IMR-90 (cell line): ENCODE measurements around the gene MAP2K2. TPM values are rescaled to one million over a fixed set of nuclear protein-coding genes. Genes with fewer than 3 reads are reported as not detected.

ENCODE experiments used
- ATAC-seq: fragments of 200-7000 bp; cut with Tn5 transposase; 2 replicates; pipeline ENCODE4 v1.9.1; 2020; ENCODE audit warnings: low read depth, mild to moderate bottlenecking, moderate library complexity
- BruUV-seq: library from RNA; stranded (reverse); fragments of 400-500 nt; replicated peaks from 2 replicates; lab custom pipeline; 2021; lab: Mats Ljungman, UMichigan
- CTCF ChIA-PET: fragments of 300-600 bp; formaldehyde crosslinking; extraction: SDS; loops from one replicate; lab custom pipeline; 2021; ENCODE audit warnings: antibody characterized with exemption; lab: Yijun Ruan, JAX
- POLR2A ChIA-PET: fragments of 300-600 bp; sonication (Branson Sonifier 250); formaldehyde crosslinking; loops from one replicate; lab custom pipeline; 2022; ENCODE audit warnings: antibody characterized with exemption; ENCODE audit not compliant: unreplicated experiment; lab: Charles Lee
- DNase-seq: peaks from one replicate; pipeline ENCODE4 v3.0.0; 2013
- H2AFZ ChIP-seq: replicated peaks from 2 replicates; pipeline ENCODE3; 2013; ENCODE audit warnings: low read length, mild to moderate bottlenecking; ENCODE audit not compliant: poor library complexity
- H2AK5ac ChIP-seq: 2 replicates; pipeline ENCODE4 v1.6.1; 2013; ENCODE audit warnings: low read depth, low read length, inconsistent platforms
- H2AK9ac ChIP-seq: replicated peaks from 2 replicates; pipeline ENCODE3; 2013; ENCODE audit warnings: mild to moderate bottlenecking, low read depth, low read length, moderate library complexity; ENCODE audit not compliant: poor library complexity
- H2BK120ac ChIP-seq: 2 replicates; pipeline ENCODE4 v1.6.1; 2013; ENCODE audit warnings: low read depth, low read length, inconsistent platforms
- H2BK15ac ChIP-seq: 3 replicates; pipeline ENCODE4 v1.6.1; 2013; ENCODE audit warnings: low read depth, low read length, inconsistent platforms
- H2BK20ac ChIP-seq: 2 replicates; pipeline ENCODE4 v1.6.1; 2013; ENCODE audit warnings: low read depth, mild to moderate bottlenecking, inconsistent platforms, low read length, moderate library complexity
- H2BK5ac ChIP-seq: 2 replicates; pipeline ENCODE4 v1.6.1; 2013; ENCODE audit warnings: mild to moderate bottlenecking, low read depth, low read length, inconsistent platforms; ENCODE audit not compliant: poor library complexity, severe bottlenecking
- H3K14ac ChIP-seq: replicated peaks from 2 replicates; pipeline ENCODE4 v1.6.1; 2013; ENCODE audit warnings: low read depth, low read length, inconsistent platforms
- H3K18ac ChIP-seq: 2 replicates; pipeline ENCODE4 v1.6.1; 2013; ENCODE audit warnings: low read depth, low read length, control low read depth
- H3K23ac ChIP-seq: 2 replicates; pipeline ENCODE4 v1.6.1; 2013; ENCODE audit warnings: low read depth, low read length, inconsistent platforms
- H3K27ac ChIP-seq: 2 replicates; pipeline ENCODE4 v1.5.1; 2013; ENCODE audit warnings: mild to moderate bottlenecking, control low read depth, low read length; ENCODE audit not compliant: insufficient read depth
- H3K27me3 ChIP-seq: 2 replicates; pipeline ENCODE4 v1.6.1; 2013; ENCODE audit warnings: low read length; ENCODE audit not compliant: control insufficient read depth, insufficient read depth
- H3K36me3 ChIP-seq: 2 replicates; pipeline ENCODE4 v1.6.1; 2013; ENCODE audit warnings: low read length, mixed read lengths; ENCODE audit not compliant: control insufficient read depth, insufficient read depth
- H3K4ac ChIP-seq: 2 replicates; pipeline ENCODE4 v1.6.1; 2013; ENCODE audit warnings: low read depth, low read length, inconsistent platforms
- H3K4me1 ChIP-seq: 2 replicates; pipeline ENCODE4 v1.6.1; 2013; ENCODE audit warnings: low read length, mixed read lengths; ENCODE audit not compliant: control insufficient read depth, insufficient read depth
- H3K4me2 ChIP-seq: 2 replicates; pipeline ENCODE4 v1.6.1; 2013; ENCODE audit warnings: low read depth, mild to moderate bottlenecking, control low read depth, low read length, moderate library complexity
- H3K4me3 ChIP-seq: 2 replicates; pipeline ENCODE4 v1.5.1; 2013; ENCODE audit warnings: low read depth, mild to moderate bottlenecking, control low read depth, low read length, moderate library complexity; ENCODE audit not compliant: insufficient read depth
- H3K56ac ChIP-seq: 2 replicates; pipeline ENCODE4 v1.6.1; 2013; ENCODE audit warnings: low read length, inconsistent platforms; ENCODE audit not compliant: insufficient read depth; ENCODE audit errors: extremely low read depth
- H3K79me1 ChIP-seq, 2 experiments: 2 replicates each; pipeline ENCODE4 v1.6.1; 2013; ENCODE audit warnings: low read length in 2 of 2, inconsistent platforms in 1 of 2, low read depth in 1 of 2
- H3K9ac ChIP-seq: 2 replicates; pipeline ENCODE4 v1.6.1; 2013; ENCODE audit warnings: low read depth, low read length, control low read depth
- H3K9me1 ChIP-seq: 2 replicates; pipeline ENCODE4 v1.6.1; 2013; ENCODE audit warnings: low read length, inconsistent platforms; ENCODE audit not compliant: insufficient read depth
- H3K9me3 ChIP-seq: 2 replicates; pipeline ENCODE4 v1.6.1; 2013; ENCODE audit warnings: low read length; ENCODE audit not compliant: control insufficient read depth, insufficient read depth
- H4K20me1 ChIP-seq: 2 replicates; pipeline ENCODE4 v1.6.1; 2013; ENCODE audit warnings: low read length, inconsistent platforms; ENCODE audit not compliant: insufficient read depth
- H4K5ac ChIP-seq: 2 replicates; pipeline ENCODE4 v1.6.1; 2013; ENCODE audit warnings: mild to moderate bottlenecking, low read depth, low read length, control low read depth
- H4K8ac ChIP-seq, 2 experiments: 2 replicates each; pipeline ENCODE4 v1.6.1; 2013; ENCODE audit warnings: low read depth in 2 of 2, low read length in 2 of 2, control low read depth in 1 of 2, inconsistent platforms in 1 of 2
- H4K91ac ChIP-seq: 2 replicates; pipeline ENCODE4 v1.6.1; 2013; ENCODE audit warnings: low read depth, low read length, inconsistent platforms; ENCODE audit not compliant: insufficient read depth
- BHLHE40 ChIP-seq: fragments of 150-350 bp; IDR thresholded peaks from 2 replicates; pipeline ENCODE4 v1.6.1; 2016; ENCODE audit warnings: mild to moderate bottlenecking, low read depth, low read length
- CTCF ChIP-seq: conservative IDR thresholded peaks from 2 replicates; pipeline ENCODE4 v1.5.1; 2012; ENCODE audit warnings: mild to moderate bottlenecking, low read depth, low read length, improper control_type of control experiment
- ELK1 ChIP-seq: fragments of 150-350 bp; IDR thresholded peaks from 2 replicates; pipeline ENCODE4 v1.6.1; 2016; ENCODE audit warnings: low read depth, mild to moderate bottlenecking, low read length, moderate library complexity, borderline replicate concordance
- RAD21 ChIP-seq: IDR thresholded peaks from 2 replicates; pipeline ENCODE4 v1.6.1; 2012; ENCODE audit warnings: low read length, improper control_type of control experiment
- SMC3 ChIP-seq: fragments of 150-350 bp; IDR thresholded peaks from 2 replicates; pipeline ENCODE4 v1.6.1; 2016; ENCODE audit warnings: low read depth, mild to moderate bottlenecking, antibody characterized with exemption, low read length, moderate library complexity
- WGBS, 2 experiments: methylation state at CpG; one replicate each; pipeline versions ENCODE4 v1.1.5 to v1.1.7; 2013; ENCODE audit warnings: missing lambda C conversion rate in 2 of 2; ENCODE audit not compliant: insufficient read length in 1 of 2; ENCODE audit errors: extremely low coverage in 2 of 2; 5-methylcytosine and 5-hydroxymethylcytosine counted together
- dilution Hi-C: fragments of 300-500 bp; cut with HindIII; formaldehyde crosslinking; loops from one replicate; pipeline ENCODE4 v1.14.3; 2018; ENCODE audit warnings: low sequenced_read_pairs; ENCODE audit not compliant: unreplicated experiment
- in situ Hi-C: fragments of 300-500 bp; cut with MboI; formaldehyde crosslinking; loops from 3 replicates; pipeline ENCODE4 v1.14.3; 2019; ENCODE audit warnings: low sequenced_read_pairs, inconsistent platforms, mixed read lengths
- intact Hi-C: fragments of 100-400 bp; cut with micrococcal nuclease; formaldehyde crosslinking; loops from 2 replicates; pipeline ENCODE4 v1.10.0; 2022
- polyA plus RNA-seq, 3 experiments: library from polyadenylated mRNA; depleted of rRNA; stranded (reverse); fragments of >200 nt; gene quantifications; 2 replicates each; pipeline ENCODE4 v1.2.3, GENCODE V29; 2012; ENCODE audit warnings: low replicate concordance in 1 of 3
- total RNA-seq: library from RNA; depleted of rRNA; stranded (reverse); fragments of >200 nt; gene quantifications from 2 replicates; pipeline ENCODE4 v1.2.3, GENCODE V29; 2012

Gene MAP2K2
- total and polyA plus RNA-seq, 2 of the 4 experiments (the other 2 are of a cell fraction) = 115 to 151 TPM

- no peak overlapping the region for H2AFZ ChIP-seq
- intact Hi-C loops (no loop called here), dilution Hi-C loops (no loop called here), in situ Hi-C loops (no loop called here)
- H4K20me1 ChIP-seq = peaks cover 40% of the 10 kb centered on the region
- ATAC-seq = no peak
- no TSS peak for BruUV-seq
- H3K18ac ChIP-seq = no peak overlapping the region
- H3K9ac ChIP-seq = no peak overlapping the region
- H2BK20ac ChIP-seq = no peak overlapping the region
- H3K79me1 ChIP-seq = peaks cover 20 to 75% of the 10 kb centered on the region in 2 experiments
- H3K4ac ChIP-seq = no peak overlapping the region
- H2AK5ac ChIP-seq = no peak overlapping the region
- H3K4me3 ChIP-seq = no peak overlapping the region
- H3K4me2 ChIP-seq = no peak overlapping the region
- H3K56ac ChIP-seq = no peak overlapping the region
- no peak overlapping the region for H2BK120ac ChIP-seq
- no peak overlapping the region for H3K14ac ChIP-seq
- H3K4me1 ChIP-seq = no peaks in the 10 kb centered on the region
- no peak for DNase-seq
- no peaks in the 10 kb centered on the region for H3K9me3 ChIP-seq
- no peak overlapping the region for H3K27ac ChIP-seq
- peaks cover 81% of the 10 kb centered on the region for H3K36me3 ChIP-seq
- no peak overlapping the region for H2BK5ac ChIP-seq
- H4K8ac ChIP-seq = no peak overlapping the region
- peaks cover 2% of the 10 kb centered on the region for H3K9me1 ChIP-seq
- WGBS, 2 experiments = 99% methylated on average over 11 of the region's 17 CpGs; no CpG with 5 or more reads in 1 of the 2 experiments
- H2BK15ac ChIP-seq = no peak overlapping the region
- no peak overlapping the region for H4K5ac ChIP-seq
- H2AK9ac ChIP-seq = no peak overlapping the region
- H3K23ac ChIP-seq = no peak overlapping the region
- CTCF ChIA-PET = no interaction called here
- POLR2A ChIA-PET = no interaction called here
- no peak overlapping the region for H4K91ac ChIP-seq
- H3K27me3 ChIP-seq = no peaks in the 10 kb centered on the region
- no peak for TF ChIP-seq ELK1
- TF ChIP-seq RAD21 = no peak
- no peak for TF ChIP-seq SMC3
- TF ChIP-seq CTCF = no peak
- no peak for TF ChIP-seq BHLHE40
Measured at GRCh38 chr19:4112367-4112766, 11.6 kb downstream of the MAP2K2 start.
